ENCODE results near the gene POLR1E.

POLR1E gene, protein sequence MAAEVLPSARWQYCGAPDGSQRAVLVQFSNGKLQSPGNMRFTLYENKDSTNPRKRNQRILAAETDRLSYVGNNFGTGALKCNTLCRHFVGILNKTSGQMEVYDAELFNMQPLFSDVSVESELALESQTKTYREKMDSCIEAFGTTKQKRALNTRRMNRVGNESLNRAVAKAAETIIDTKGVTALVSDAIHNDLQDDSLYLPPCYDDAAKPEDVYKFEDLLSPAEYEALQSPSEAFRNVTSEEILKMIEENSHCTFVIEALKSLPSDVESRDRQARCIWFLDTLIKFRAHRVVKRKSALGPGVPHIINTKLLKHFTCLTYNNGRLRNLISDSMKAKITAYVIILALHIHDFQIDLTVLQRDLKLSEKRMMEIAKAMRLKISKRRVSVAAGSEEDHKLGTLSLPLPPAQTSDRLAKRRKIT

DNA sequence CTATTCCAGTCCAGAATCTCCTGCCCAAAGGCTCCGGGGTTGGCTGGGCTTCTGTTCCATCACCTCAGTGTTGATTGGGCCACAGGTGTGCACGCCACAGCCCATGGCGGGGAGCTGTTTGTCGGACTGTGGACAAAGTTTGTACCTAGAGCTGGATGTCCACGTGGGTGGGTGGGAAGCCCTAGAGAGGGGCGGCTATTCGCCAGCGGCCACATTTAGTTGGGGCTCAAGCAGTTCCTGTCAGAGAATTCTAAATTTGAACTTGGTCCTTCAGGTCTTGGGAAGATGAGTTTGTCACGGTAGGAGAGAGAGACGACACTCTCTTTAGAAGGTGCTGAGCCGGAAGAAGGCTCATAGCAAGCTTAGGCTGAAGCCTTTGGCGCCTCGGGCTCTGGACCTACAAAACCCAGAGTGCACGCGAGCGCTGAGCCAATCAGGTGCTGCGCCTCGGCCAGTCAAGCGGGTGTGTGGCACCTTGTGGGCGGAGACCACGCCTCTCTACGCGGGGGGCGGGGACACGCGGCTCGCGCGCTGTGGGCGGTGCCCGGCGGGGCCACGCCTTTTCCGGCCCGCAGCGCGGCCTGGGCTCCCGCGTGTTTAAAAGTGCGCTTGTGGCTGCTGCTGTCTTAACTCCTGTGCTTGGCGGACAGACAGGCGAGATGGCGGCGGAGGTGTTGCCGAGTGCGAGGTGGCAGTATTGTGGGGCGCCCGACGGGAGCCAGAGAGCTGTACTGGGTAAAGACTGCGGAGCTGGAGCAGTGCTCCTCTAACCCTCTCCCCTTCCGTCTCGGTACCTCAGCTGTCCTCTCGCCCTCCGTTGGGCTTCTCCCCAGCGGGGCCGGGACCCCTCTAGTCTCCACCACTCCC lies at the start of gene POLR1E:
POLR1E (plus strand) TSS at position 560 of the 867 bp plus-strand sequence; CDS start at position 660, 100 bp downstream.
- DNase-seq: peak; percentile 92

GRCh38 chr9:37436540-37436939 lies 49.2 kb upstream of the POLR1E start:
- no peak for DNase-seq

GRCh38 chr9:37437010-37437409 lies 48.7 kb upstream of the POLR1E start:
- DNase-seq: no peak

DNA sequence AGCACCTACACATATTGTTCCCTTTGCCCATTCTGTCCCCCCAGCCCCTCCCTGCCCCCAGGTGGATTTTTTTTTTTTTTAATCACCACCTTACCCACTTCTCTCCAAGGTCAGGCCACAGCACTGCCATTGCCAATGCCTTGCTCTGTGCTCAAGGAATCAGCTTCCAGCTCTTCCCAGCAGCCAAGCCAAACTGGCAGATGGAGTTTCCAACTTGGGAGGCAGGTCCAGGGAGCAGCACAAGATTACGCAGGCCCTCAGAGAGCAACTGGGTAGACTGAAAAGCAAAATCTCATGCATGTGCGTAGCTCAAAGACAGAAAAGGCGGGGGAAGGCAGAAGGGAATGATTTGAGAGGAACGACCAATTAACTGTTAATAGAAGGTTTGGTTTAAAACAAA lies 48.1 kb upstream of the POLR1E start:
- no peak for DNase-seq

GRCh38 chr9:37438359-37438758 lies 47.4 kb upstream of the POLR1E start:
- DNase-seq: no peak

DNA sequence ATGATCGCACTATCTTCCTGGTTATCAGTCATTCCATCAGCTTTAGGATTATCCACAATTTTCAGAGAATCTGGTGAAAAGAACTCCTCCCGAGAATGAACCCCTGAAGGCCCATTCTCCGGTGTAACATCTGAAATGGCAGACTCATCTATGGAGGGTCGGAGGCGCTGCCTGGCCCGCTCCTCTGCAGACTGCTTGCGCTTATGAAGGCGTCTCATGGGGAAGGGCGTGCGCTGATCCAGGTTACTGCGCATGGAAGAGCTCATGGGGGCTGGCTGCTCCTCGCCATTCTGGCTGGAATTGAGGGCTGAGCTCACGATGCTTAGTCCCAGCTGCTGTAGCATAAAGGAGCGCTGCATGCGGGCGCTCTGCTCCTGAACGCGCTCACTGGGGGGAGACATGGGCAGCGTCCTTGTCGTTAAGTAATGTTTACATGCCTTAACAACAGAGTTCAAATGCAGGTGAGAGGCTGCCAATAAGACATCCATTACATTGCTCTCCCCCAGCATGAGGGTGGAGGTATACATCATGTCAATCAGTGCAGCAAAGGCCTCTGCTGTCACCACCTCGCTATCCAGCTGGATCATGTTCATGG lies 43.9 kb upstream of the POLR1E start:
- no peak for DNase-seq

DNA sequence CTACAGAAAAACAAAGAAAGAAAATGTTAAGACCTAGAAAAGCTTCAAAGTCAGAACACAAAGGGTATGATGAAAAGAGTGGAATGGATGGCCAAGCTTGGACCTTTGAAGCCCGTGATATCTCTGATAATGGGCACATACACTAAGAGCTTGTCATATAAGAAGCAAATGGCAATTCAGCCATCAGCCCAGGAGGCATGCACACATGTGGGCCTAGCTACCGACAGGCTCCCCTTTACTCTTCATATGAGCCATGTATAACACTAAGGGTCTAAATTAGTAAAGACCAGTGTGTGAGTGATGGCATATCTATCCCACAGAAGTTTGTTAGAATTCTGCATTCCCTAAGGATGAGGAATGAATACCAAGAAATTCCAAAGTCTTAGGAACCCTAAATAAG lies 43.2 kb upstream of the POLR1E start:
- no peak for DNase-seq

DNA sequence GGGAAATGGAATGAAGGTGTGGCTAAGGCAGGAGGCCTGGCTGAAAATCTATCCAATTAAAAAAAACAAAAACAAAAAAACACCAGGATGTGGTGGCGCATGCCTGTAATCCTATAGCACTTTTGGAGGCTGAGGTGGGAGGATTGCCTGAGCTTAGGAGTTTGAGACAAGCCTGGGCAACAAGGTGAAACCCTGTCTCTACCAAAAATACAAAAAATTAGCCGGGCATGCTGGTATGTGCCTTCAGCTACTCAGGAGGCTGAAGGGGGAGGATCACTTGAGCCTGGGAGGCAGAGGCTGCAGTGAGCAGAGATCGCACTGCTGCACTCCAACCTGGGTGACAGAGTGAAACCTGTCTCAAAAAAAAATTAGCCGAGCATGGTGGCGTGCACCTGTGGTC lies 42.2 kb upstream of the POLR1E start:
- no peak for DNase-seq

GRCh38 chr9:37444890-37445289 lies 40.9 kb upstream of the POLR1E start:
- no peak for DNase-seq

GRCh38 chr9:37445832-37446231 lies 39.9 kb upstream of the POLR1E start:
- no peak for DNase-seq

DNA sequence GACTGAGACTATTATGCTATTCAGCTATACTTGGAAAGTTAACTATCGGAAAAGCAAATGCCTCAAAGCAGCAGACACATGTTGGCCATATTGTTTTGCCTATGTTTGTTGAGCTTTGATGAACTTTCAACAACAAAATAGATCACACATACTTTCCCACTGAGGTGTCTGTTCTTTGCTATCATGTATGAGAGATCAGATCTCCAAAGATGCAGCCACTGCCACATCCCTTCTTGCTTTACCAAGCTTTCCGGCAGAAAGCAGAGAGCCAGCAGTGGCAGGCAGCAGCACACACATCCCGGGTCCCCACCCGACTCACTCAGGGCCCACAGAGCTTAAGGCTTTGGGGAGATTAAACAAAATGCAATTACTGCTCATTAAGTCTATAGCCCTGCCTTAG lies 39.3 kb upstream of the POLR1E start:
- no peak for DNase-seq

- no peak for DNase-seq
Measured at GRCh38 chr9:37447111-37447510, 38.6 kb upstream of the POLR1E start.

DNA sequence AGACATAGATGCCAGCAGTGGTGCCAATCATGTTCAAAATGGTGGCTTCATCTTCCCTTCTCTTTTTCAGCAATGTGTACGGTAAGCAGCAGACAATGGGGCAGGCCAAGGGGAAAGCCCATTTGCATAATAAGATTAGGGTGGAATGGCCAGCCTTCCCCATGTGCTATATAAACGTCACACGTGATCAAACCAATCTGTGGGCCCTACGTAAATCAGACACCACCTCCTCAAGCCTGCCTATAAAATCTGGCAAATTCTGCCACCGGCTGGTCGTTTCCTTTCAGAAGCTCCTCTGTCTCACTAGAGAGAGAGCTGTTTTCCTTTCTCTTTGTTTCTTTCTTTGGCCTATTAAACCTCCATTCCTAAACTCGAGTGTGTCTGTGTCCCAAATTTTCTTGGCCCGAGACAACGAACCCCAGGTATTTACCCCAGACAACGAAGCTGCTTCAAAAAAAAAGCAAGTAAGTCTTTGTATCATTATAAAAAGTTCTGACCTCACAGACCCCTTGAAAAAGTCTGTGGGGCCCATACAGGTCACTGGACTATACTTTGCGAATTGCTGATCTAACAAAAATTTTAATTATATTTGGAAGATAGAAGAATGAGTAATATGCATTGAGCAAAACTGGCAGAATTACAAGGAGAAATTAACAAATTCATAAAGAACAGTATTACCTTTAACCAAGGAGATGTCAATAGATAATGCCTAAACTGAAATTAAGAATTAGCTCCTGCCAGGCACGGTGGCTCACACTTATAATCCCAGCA lies 35.7 kb upstream of the POLR1E start:
- DNase-seq: no peak

- DNase-seq: no peak
Measured at GRCh38 chr9:37451628-37452027, 34.1 kb upstream of the POLR1E start.

GRCh38 chr9:37452611-37453010 lies 33.1 kb upstream of the POLR1E start:
- DNase-seq: no peak

DNA sequence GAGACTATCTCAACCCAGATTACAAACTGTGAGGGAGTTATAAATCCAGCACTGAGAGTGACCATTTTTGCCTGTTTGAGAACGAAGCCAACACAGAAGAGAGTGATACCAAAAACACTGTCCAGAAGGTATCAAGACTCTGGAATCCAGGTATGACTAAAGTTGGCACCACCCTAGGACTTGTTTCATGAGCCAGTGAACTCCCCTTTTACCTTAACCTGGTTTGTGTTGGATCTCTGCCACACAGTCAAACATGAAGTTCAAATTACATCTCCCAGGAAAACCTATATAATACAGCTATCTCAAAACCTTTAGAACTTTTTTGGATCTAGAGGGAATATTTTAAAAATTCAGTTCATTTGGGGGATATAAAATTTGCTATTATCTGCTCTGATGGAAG lies 31.9 kb upstream of the POLR1E start:
- no peak for DNase-seq

DNA sequence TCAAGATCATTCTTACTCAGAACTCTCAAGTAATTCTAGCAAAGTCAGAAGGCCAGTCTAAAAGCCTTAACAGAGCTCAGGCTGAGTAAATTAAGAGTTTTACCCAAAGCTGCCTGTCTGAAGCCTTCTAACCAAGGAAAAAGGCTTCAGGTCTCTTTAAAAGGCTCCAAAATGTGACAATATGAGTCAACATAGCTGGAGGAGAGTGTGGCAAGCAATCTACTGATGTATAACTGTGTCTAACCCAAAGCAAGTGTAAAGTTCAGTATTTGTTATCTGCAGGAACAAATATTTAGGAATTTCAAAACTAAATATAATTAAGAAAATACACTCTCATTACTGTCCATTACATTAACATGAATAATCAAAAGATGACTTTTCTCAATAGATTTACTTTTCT lies 31.5 kb upstream of the POLR1E start:
- DNase-seq: no peak

DNA sequence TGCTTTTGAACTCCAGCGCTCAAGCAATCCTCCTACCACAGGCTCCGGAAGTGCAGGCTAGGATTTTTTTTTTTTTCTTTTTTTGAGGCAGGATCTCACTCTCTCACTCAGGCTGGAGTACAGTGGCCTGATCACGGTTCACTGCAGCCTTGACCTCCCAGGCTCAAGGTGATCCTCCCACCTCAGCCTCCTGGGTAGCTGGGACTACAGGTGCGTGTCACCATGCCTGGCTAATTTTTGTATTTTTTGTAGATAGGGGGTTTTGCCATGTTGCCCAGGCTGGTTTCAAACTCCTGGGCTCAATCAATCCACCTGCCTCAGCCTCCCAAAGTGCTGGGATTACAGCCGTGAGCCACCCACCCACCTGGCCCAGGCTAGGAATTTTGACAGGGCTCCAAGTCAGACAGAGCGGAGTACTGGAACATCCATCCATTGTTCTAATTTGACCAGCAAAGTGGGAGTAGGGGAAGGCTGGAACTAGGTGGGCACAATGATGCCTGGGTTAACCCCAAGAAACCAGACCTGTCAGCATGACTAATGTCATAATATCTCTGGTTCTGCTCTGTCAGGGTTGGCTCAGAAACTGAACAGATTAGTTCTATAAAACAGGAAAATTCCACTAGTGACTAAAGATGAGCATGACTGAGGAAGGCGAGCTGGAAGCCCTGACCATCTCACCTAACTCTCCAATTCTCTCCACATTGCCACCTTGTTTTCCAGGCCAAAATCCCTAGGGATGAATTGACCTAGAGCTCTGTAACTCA lies 29.7 kb upstream of the POLR1E start:
- DNase-seq: no peak

DNA sequence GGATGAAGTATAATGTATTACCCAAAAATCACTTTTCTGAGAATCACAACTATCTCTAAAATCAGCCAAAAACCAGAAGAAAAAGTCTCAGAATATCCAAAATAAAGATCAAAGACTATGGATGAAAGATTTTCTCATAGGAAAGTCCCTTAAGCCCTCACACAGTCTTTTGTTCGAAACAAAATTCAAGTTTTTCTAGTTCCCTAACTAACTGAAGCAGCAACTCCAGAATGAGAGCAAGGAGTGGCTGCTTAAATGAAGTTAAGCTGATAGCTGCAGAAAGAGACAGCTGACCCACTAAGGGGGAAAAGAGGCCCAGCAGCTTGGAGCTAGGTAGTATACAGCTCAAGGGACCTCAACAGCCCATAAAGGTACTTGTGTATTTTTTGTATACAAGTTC lies 28.9 kb upstream of the POLR1E start:
- no peak for DNase-seq

DNA sequence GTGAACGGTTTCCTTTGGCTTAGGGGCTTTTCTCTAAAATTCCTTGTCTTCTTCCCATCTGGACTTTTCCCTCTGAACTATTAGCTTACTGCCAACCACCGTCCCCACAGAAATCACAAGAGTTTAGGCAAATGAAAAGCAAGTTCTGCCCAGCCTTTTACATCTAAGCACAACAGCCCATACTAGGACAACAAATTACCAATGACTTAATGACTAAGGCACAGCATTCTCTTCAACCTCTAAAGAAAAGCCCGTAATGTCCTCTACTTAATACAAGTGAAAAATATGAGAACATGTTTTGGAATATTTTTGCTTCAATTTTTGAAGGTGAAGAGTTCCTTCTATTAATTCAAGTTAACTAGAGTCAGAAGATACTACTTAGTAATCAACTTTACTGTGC lies 21.7 kb upstream of the POLR1E start:
- no peak for DNase-seq

GRCh38 chr9:37464426-37465248 lies 21.1 kb upstream of the POLR1E start:
- DNase-seq: peak; percentile 93
